HPDE6-E6E7 (cell line): Measurements from ENCODE around the gene MEFV.

Experiments used
- DNase-seq: peaks from one replicate; pipeline ENCODE4 v3.0.0; 2011; ENCODE audit warnings: missing footprints; ENCODE audit errors: extremely low spot score

MEFV gene

DNA sequence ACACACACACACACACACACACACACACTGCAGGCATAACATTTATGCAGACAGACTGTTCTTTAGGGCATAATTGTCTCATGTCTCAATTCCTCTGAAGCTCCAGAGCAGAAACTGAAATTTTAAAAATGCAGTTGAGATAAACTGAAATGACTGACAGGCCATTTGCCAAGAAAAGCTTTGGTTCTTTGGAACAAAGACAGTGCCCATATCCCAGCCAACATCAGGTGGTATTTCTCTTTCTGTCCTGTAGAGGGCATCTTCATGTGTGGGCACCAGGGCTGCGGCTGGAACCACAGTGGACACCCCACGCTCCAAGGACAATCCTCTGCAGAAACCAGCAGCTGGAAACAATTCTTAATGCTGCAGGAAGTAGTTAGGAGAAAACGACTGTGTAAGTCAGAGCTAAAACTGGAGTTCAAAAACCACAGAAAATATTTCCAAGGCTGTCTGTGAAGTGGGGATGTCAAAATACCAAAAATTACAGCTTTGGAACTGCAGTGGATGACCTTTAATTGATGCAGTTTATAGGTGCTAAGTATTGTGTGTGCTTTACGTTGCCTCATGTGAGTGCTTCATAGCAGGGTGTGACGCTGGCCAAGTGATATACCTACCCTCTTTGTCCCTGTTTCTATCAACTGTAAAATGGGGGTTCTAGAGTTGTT, 10.6 kb upstream of the MEFV start:
- no peak for DNase-seq

DNA sequence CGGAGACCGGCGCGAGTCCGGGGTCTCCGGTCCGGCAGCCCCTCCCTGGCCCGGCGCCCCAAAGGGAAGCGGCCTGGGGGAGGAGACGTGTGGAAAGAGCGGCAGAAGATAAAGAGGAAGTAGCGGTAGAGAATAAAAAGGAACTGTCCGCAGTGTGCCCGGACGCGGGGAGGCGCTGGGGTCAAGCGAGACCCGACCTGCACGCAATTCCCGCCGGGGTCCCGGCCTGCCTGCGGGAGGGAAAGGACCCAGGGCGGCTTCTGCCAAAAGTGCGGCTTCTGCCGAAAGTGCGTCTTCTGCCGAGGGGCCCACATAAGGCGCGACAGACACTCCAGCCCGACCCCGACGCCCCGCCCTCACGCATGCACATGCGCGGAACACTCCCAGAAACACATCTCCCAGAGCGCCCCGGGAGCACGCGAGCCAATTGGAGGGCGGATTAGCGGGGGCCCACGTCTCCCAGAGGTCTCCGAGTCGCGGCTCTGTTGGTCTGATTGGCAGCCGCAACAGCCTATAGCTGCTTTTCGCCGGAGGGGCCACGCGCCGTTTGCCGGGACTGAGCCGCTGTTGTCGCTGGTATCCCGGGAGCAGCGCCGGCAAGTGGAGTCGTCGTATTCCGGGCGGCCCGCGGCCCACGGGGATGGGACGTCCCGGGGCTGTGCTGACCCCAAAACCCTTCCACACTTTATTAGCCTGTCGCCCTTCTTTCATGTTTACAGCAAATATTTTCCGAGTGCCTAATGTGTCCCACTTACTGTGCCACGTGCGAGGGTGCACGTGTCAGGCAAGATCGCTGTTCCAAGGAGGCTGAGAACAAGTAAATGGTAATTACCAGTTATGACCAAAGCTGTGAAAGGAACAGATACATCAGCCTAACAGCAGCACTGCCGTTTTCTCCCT, 8.0 kb upstream of the MEFV start:
- DNase-seq = peak; percentile 98

- DNase-seq = no peak
Measured at GRCh38 chr16:3262517-3262916, 6.1 kb upstream of the MEFV start.

DNA sequence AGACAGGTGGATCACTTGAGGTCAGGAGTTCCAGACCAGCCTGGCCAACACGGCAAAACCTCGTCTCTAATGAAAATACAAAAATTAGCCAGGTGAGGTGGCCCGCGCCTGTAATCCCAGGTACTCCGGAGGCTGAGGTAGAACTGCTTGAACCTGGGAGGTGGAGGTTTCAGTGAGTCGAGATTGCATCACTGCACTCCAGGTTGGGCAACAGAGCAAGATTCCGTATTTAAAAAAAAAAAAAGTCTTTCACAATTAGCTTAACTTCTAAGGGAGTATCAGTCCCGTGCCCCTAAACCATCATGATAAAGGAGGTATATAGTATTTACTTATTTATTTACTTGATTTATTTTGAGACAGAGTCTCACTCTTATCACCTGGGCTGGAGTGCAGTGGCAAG, 3.4 kb upstream of the MEFV start:
- DNase-seq = no peak

DNA sequence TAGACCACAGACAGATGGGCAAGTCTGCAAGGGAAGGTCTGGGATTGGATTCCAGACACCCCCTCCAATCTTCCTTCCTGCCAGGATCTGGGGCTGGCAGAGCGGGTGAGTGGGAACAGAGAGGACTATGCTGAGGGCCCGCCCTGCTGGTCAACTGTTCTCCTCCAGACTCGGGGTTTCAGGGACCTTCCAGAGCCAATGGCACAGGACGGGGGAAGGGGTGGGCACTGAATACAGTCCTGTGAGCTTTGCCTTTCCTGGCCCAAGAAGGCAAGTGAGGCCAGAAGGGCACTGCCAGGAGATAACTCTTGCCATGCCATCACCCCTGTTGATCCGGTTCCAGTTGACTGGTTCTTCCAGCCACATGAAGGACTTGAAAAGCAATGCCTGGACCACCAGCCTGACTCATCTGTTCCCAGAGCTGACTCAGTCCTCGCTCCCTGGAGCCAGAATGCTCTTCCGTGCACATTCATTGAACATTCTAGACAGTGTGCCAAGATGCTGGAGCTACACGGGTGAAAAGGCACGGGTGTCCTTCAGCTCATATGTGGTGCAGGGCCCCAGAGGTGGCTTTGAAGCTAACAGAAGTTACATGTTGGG, 533 bp upstream of the MEFV start:
- no peak for DNase-seq

- DNase-seq = no peak
Measured at GRCh38 chr16:3254309-3254708, 2.1 kb downstream of the MEFV start.

GRCh38 chr16:3252967-3253366, 3.5 kb downstream of the MEFV start:
- no peak for DNase-seq

- DNase-seq = no peak
Measured at GRCh38 chr16:3249451-3249850, 7.0 kb downstream of the MEFV start.

DNA sequence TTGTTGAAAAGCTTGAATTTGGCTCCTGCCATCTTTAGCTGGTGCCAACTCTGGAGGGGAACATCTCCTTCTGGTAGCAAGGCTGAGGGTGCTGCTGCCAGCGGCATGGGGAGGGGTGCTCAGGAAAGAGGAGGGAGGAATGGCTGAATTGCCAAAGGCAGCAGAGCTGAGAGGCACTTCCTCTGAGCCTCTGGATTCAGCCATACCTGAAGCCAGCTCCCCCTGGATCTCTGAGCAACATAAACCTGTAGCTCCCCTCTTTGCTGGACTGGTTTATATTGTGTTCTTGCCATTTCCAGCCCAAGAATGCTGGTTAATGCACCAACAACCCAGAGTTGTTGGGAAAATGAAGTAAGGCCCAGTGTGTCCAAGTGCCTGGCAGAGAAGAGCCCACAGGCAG, 7.4 kb downstream of the MEFV start:
- no peak for DNase-seq

GRCh38 chr16:3248596-3248995, 7.8 kb downstream of the MEFV start:
- no peak for DNase-seq

GRCh38 chr16:3246876-3247275, 9.6 kb downstream of the MEFV start:
- DNase-seq = no peak

DNA sequence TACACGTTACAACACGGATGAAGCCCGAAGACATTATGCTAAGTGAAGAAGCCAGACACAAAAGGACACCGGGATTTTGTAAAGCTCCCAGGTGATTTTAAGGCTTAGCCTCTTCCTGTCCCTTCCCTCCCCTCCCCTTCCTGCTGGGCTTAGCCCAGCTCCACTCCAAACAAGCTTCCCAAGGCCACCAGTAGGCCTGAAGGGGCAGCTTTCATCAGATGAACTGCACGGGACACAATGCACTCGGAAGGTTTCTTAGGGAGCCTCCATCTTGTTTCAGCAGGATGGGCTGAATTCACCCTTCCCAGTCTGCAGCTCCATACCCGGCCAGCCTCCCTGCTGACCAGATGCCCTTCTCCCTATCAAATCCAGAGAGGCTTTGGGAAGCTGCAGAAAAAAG, 10.4 kb downstream of the MEFV start:
- DNase-seq = no peak

- DNase-seq = no peak
Measured at GRCh38 chr16:3243882-3244281, 12.6 kb downstream of the MEFV start.

GRCh38 chr16:3242709-3243108, 13.7 kb downstream of the MEFV start:
- peak; percentile 93 for DNase-seq

DNA sequence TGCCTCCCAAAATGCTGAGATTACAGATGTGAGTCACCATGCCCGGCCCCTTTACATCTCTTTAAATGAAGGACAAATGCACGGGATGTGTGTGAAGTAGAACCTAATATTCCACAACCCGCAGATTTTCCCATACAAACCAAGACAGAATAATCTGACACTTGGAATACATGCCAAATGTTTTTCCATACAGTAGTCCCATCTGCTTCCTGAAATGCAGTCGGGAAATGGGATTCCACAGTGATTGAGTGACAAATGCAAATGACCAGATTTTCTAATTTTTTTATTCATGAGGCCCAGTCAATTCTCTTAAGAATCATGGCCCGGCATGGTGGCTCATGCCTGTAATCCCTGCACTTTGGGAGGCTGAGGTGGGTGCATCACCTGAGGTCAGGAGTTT, 14.7 kb downstream of the MEFV start:
- no peak for DNase-seq

- no peak for DNase-seq
Measured at GRCh38 chr16:3235856-3236669, 20.4 kb downstream of the MEFV start.

- DNase-seq = peak; percentile 92
Measured at GRCh38 chr16:3234857-3235561, 21.4 kb downstream of the MEFV start, which contains the start of gene ZNF200. Gene ZNF200 (minus strand): TSS chr16:3235158. CDS start chr16:3233755, 1,403 bp downstream.

GRCh38 chr16:3234543-3234856, 21.9 kb downstream of the MEFV start:
- DNase-seq = no peak

DNA sequence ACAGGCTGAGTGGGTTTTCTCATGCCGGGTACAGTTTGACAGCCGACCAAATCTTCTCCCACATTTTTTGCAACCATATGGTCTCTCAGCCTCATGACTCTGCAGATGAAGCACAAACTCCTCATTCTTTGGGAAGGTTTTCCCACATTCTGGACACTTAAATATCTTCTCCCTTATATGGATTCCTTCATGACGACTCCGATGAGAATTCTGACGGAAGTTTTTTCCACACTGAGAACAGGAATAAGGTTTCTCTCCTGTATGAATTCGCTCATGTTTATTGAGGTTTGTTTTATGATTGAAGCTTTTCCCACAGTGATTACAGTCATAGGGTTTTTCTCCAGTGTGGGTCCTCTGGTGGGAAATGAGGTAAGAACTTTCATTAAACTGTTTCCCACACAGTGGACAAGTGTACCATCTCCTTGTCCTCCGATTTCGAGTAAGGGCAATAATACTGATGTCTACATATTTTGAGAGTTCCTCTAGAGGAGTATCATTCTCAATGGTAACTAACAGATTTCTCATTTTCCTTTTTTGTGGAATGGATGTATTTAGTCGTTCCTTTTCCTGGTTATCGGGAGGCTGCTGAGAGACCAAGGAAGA, 32.4 kb downstream of the MEFV start:
- DNase-seq = no peak

- no peak for DNase-seq
Measured at GRCh38 chr16:3220839-3221238, 35.6 kb downstream of the MEFV start.

DNA sequence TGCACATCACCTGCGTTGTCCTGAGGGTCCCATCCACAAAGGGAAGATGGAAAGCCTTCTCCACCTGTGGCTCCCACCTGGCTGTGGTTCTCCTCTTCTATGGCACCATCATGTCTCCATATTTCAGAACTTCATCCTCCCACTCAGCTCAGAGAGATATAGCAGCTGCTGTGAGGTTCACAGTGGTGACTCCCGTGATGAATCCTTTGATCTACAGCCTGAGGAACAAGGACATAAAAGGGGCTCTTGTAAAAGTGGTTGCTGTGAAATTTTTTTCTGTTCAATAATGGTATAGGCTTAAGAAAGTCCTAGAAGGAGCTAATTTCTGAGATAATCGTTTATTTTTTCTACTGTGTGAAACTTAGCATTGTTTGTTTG, 40.2 kb downstream of the MEFV start:
- DNase-seq = no peak
